Stimulated activated CD4-positive, alpha-beta T cell treated with anti-CD3 and anti-CD28 coated beads, Interleukin-12 subunit alpha, Interleukin-12 subunit beta, amount 100 ng/mL, for 24 hours (primary cell): Measurements from ENCODE around the gene JHY.

Experiments used
- DNase-seq, 2 experiments: peaks; one replicate each; pipeline ENCODE4 v3.0.0-alpha.2; 2020; ENCODE audit warnings: low read depth in 2 of 2

Gene JHY

DNA sequence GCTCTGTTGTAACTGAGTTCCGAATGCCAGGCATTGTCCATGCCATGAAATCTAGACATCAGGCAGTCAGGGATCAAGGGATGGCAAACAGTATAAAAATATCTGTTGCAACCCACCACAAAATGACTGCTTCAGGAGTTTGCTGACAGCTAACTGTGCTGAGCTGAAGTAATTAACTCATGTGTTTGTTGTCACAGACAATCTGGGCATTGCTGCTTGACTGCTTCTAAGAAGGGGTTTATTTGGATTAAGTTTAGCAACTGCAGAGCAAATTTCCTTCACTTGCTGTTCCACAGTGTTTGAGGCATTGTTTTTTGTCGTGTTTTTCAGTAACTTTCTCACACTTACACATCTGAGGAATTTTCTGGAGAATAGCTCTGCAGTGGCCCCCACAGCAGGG is 68.7 kb downstream of the JHY start:
- no peak for DNase-seq

GRCh38 chr11:122954455-122954854 is 71.9 kb downstream of the JHY start:
- no peak for DNase-seq

- no peak for DNase-seq
These were observed 81.4 kb downstream of the JHY start for GRCh38 chr11:122963961-122964360.

DNA sequence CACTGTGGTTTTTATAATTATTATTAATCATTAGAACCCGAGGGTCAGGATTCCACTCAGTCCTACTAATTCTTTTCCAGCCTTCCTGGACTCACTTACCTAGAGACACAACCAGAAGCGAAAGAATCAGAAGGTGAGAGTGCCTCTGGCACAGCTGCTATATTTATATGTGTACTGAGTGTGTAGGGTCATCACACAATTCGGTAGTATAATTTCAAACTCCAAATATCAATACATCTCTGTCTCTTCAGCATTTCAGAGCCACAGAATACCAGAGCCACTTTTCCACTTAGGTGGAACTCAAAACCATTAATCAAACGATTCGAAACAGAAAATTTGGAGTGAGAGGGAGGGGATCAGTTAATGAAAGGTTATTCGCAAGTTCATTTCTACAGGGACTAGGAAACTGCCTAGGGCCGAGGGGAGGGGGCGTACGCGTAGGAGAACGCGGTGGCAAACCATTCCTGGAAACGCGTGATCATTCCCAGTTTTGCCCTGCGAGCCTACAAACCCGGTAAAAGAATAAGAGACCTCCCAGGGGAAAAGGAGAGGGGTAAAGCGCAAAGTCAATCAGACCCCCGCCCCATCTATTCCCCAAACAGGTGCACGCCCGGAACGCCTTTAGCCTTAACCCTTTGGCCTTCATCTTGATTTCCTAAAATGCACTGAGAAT is 93.6 kb downstream of the JHY start:
- no peak for DNase-seq

- no peak for DNase-seq
These were observed 94.3 kb downstream of the JHY start for GRCh38 chr11:122976734-122977469.

DNA sequence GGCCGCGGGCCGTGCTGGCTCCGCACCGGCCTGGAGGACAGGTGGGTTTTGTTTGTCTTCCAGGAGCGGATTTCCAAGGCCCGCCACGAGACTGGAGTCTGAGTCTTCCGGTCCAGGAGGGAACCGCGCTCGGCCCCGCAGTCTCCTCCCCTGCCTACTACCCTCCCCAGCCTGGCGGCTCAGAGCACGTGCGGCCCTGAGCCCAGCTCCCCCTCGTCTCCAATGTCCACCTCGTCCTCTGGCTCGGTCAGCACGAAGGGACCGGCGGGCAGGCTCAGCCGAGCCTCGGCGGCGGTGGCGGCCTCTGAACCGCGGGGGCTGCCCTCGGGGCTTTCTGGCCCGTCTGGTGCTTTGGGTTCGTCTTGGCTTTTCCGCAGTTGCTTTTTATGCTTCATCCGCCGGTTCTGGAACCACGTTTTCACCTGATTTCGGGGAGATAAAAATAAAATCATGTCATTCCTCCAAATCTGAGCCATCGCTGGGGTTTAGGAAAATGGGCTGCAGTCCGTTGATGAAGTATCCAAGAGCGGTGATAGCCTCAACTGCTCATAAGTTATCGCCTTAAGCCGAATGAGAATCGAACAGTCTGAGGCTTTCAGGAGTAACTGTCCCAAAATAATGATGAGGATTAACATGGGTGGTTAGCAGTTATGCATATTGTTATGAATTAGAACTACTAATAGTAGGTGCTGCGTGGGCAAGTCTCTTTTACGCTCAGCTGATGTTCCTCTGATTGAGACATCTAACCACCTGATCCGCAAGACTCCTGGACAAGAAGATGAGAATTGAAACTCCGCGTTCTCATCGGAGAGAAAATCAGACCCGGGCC is 95.1 kb downstream of the JHY start:
- no peak for DNase-seq

DNA sequence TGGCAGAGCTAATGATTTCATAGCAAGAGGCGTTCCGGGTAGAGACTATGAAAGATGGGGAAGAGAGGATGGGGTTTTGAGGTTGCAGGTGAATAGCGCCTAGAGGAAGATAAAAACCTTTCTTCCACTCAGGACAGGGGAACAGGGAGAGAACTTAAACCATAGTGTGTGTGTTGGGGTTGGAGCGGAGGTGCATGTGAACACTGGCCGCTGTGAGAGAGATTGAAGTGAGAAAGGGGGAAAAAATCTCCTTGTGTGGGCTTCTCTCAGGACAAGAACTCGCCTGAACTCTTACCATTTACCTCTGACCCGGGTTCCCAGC is 95.7 kb downstream of the JHY start:
- DNase-seq = no peak

- DNase-seq = no peak
These were observed 96.7 kb downstream of the JHY start for GRCh38 chr11:122979103-122979814.

DNA sequence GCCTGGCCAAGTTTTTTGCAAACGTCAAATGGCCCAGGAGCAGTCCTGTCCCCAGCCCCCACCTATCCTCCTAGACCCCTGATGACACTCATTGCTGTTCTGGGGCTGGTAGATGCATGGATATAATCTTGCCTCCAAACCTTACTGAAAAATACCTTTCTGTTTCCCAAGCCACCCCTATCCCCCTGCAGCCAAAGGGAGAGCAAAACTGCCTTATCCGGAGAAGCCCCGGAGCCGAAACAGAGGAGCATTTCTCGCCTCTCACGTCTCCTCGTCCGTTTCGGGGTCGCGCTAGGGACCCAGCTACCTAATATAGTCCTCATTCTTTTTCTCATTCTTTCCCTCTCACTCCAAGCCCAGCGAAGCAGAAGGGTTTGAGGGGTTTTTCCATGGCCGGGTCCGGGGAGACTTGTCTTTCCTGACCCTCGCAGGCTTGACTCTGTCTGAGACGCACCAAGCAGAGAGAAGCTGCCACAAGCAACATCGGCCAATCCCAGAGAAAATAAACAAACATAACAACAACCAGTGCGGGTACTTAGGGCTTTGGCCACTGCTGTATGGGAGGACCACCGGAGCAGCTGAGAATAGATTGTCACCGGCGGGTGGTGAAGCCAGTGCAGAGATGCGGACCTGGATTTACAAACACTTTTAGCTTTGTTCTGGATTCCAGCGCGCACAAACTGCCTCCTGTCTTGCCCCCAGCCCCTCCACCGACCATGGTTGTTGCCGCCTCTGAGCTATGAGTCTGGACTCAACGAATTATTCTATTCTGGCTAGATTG is 97.4 kb downstream of the JHY start:
- no peak for DNase-seq

DNA sequence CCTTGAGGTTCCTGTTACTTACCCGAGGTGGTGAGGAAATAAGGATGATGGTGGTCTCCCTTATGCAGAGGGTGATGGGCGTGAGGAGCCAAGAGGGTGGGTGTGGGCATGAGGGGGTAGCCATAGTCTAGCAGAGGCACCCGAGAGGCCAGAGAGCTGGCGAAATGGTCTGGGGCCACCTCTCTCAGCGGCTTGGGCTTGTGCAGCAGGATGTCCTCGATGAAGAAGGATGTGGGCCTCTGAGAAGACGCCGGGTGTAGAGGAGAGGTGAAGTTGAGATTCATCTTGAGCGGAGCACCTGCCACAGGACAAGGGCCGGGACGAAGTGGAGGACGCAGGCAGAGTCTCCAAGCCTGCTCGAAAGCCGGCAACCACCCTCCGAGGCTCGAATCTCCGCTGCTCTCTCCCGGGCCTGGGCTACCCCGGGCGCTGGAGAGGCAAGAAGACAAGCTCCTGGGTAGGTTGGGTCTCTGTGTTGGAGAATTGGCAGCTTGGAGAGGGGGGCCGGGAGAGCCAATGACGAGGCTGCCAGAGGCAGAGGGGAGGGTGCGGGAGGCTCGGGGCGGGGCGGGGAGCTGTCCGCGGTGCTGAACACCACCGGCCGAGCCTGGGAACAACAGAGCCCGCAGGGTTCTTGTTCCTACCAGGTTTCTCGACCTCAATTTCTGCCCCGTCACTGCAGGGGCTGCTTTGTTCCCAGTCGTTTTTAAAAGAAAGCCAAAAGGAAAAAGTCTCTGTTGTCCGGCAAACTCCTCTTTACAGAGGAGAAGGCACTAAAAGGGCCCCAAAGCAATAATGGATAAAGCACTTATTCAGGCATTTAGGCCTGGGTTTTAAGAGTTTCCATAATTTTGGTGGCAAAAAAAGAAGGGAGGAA is 99.1 kb downstream of the JHY start, which contains the start of gene BSX:
BSX (minus strand) TSS at position 447 of the 877 bp plus-strand sequence; CDS start at position 284, 163 bp downstream.
- DNase-seq = peak in 1 of 2 experiments; percentile 48

DNA sequence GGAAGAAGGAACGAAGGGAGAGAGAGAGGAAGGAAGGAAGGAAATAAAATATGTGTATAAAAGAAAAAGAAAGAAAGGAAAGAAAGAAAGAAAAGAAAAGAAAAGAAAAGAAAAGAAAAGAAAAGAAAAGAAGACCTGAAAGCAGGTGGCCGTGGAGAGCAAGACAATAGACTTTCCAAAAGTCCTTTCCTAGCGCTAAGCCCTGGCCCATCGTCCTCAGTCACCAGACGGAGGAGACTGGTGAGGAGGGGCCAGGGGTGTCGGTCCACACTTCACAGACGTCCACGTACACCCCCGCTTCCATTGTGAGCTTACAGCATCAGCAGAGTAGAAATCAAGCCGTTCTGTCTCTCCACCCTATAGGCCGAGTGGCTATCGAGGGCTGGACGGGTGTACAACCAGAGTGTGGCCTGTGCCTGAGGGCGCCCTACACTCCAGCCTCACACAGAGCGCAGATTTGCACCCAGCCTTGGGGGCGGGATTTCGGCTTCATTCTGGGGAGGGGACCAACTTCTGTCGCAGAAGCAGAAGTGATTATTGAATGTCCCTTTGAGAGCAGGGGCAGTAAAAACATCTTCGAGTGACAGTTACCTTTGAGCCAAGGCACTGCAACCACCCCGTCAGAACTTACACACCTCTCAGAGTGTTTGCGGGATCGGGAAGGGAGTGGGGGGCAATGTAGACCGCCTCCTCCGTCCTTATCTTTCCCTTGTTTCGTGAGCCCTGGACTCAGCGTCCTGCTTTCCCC is 101.1 kb downstream of the JHY start:
- DNase-seq = no peak

DNA sequence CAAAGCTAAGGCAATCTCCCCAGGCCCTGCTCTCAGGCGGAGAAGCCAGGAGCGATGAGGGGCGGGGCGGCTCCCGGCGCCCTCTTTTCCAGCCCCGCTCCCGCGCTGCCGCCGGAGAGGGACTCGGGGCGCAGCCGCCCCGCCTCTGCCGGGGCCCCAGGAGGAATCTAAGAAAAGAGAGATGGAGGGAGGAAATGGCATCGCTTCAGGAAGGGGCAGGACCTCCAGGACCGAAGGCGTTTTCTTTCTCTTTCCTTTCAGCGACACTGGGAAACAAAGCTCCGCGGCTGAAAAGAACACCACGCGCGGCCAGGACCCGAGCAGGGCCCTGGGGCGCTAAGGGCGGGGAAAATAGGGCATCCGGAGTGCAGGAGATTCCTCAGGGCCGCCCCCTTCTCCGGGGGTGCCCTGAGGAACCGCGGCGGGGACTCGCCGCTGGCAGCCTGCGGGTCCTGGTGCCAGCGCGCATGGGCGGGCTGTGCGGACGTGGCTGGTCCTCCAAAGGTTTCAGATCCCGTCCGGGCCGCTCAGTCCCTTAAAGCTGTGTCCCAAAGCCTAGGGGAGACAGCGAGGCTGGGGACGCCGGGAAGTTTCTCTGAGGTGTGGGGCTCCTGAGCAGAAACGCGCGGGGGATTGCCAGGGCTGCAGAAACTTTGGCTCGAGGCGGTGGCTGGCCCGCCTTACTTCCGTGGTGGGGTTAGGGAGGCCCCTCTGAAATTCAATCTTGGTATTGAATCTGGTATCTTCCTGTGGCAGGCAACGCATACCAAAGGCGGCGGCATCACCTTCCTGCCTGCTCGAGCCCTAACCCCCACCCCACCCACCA is 101.8 kb downstream of the JHY start:
- DNase-seq = no peak

DNA sequence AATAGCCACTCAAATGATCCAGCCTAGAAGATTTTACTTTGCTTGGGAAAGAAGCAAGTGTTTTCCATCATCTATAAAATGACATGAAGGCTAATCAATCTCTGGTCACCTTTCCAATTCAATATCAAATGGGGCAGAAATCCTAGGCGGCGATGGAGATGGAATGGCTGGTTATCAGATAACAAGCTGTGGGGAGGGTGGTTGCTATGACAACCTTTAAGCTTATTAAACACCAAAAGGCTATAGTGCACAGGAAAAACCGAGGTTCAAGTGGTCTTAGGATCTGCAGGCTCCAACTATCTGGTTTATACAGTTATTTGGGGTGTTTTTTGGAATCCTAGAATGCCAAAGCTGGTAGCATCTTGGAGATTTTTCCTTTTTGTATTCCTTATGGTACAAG is 113.0 kb downstream of the JHY start:
- DNase-seq = no peak

DNA sequence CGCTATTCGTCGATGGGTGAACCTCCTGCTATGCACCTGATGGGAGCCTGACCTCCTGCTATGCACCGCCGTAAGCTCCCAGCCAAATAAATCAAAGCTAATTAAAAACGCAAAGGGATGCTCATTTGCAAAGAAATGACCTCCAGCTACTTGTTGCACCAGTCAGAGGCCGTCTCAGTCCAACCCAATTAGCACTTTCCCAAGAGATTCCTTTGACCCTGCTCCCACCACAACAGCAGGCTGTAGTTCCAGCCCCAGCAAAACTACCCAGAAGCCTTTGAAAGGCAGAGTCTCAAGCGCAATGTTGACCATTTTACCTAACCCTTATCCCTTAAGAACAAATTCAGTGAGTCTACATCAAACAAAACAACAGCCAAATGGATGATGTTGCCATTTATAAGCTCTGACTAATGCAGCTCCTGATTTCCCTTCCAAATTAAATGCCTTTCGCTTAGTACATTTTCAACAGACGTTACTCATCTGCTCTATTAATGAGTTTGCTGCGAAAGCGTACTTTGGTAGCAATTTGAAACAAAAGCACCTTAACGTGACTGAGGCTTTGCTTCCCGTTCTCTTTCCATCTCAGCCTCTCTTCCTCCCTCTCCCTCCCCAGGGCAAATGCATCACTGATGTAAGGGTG is 116.3 kb downstream of the JHY start:
- DNase-seq = no peak

DNA sequence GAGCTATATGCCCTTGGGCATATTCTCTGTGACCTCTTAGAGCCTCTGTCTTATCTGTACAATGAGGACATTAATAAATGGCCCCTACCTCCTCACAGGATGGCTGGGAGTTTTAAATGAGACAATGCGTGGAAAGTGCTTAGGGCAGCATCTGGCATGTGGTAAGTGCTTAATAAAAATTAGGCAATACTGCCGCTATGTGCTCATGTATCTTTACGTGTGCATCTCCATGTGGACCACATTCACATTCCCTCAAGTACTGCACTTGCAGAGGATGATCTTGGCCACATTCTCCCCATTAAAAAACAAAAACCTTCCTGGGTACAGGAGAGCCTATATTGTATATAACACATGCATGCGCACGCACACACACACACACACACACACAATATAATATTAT is 118.2 kb downstream of the JHY start:
- no peak for DNase-seq

- no peak for DNase-seq
These were observed 124.4 kb downstream of the JHY start for GRCh38 chr11:123006860-123007542.
